ENCODE measurements around the gene CNTN5.

The CNTN5 gene

DNA sequence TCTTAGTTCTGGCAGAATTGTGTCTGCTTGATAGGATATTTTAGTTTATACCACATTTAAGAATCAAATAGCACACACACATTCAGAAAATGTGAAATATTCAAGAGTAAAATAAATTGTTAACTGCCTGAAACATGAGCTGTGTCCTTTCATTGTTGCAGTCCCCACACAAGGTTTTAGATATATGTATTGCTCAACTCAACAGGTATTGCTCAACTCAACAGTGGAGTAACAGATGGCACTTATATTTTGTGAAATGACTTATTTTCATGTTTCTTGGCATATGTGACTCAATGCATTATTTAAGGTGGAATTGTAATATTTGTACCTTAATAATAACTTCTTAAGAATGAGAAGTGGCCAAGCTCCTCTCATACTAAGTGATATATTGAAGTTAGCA is 760.3 kb downstream of the CNTN5 start:
- TF ChIP-seq, protein P1, sequence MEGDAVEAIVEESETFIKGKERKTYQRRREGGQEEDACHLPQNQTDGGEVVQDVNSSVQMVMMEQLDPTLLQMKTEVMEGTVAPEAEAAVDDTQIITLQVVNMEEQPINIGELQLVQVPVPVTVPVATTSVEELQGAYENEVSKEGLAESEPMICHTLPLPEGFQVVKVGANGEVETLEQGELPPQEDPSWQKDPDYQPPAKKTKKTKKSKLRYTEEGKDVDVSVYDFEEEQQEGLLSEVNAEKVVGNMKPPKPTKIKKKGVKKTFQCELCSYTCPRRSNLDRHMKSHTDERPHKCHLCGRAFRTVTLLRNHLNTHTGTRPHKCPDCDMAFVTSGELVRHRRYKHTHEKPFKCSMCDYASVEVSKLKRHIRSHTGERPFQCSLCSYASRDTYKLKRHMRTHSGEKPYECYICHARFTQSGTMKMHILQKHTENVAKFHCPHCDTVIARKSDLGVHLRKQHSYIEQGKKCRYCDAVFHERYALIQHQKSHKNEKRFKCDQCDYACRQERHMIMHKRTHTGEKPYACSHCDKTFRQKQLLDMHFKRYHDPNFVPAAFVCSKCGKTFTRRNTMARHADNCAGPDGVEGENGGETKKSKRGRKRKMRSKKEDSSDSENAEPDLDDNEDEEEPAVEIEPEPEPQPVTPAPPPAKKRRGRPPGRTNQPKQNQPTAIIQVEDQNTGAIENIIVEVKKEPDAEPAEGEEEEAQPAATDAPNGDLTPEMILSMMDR (IDR thresholded peaks at IDR 0.05; ENCODE audit: control insufficient read depth, insufficient read depth, low read depth, low read length, missing control alignments): no peak
- DNase-seq (ENCODE audit: low read depth): no peak
- H3K4me3 ChIP-seq (ENCODE audit: control insufficient read depth, low read depth, low read length): no peak overlapping the region

- TF ChIP-seq, protein P1 (IDR thresholded peaks at IDR 0.05; ENCODE audit: control insufficient read depth, insufficient read depth, low read depth, low read length, missing control alignments): no peak
- H3K4me3 ChIP-seq (ENCODE audit: control insufficient read depth, low read depth, low read length): no peak overlapping the region
- no peak for DNase-seq (ENCODE audit: low read depth)
Measured at GRCh38 chr11:99791354-99791753, 770.6 kb downstream of the CNTN5 start.

DNA sequence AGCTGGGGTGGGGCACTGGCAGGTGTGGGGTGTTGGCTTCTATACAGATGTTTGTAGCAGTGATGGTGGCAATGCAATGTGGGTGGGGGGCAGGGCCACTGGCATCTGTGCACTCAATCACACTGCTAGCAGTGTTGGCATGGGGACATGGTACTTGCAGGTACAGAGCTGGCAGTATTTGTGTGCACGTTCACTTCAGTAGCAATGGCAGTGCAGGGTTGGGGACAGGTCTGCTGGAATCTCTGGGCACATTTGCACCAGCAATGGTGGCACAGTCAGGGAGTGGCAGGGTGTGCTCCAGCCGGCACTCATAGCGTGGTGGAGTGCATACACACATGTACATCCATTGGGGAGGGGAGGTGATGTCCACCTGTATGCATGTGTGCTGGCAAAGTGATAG is 775.2 kb downstream of the CNTN5 start:
- no peak for DNase-seq (ENCODE audit: low read depth)
- H3K4me3 ChIP-seq (ENCODE audit: control insufficient read depth, low read depth, low read length): no peak overlapping the region
- TF ChIP-seq, protein P1 (IDR thresholded peaks at IDR 0.05; ENCODE audit: control insufficient read depth, insufficient read depth, low read depth, low read length, missing control alignments): no peak

- TF ChIP-seq, protein P1 (IDR thresholded peaks at IDR 0.05; ENCODE audit: control insufficient read depth, insufficient read depth, low read depth, low read length, missing control alignments): no peak
- no peak overlapping the region for H3K4me3 ChIP-seq (ENCODE audit: control insufficient read depth, low read depth, low read length)
- DNase-seq (ENCODE audit: low read depth): no peak
Measured at GRCh38 chr11:99803501-99803900, 782.8 kb downstream of the CNTN5 start.

DNA sequence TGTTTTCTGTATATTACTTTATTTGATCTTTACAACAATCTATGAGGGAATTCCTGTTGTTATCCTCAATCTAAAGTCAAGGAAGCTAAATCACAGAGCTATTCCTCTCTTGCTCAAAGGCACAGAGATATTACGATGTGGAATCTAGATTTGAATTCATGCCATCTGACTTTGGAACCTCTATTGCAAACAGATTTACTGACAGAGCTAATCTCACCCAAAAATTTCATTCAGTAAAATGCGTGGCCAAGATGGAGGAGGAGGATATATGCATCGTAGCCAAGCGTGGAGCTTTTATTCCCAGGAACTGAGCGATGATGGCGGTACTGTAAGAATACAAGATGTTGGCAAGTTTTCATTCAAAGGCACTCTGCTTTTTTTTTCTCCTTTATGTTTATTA is 791.8 kb downstream of the CNTN5 start:
- TF ChIP-seq, protein P1 (IDR thresholded peaks at IDR 0.05; ENCODE audit: control insufficient read depth, insufficient read depth, low read depth, low read length, missing control alignments): no peak
- H3K4me3 ChIP-seq (ENCODE audit: control insufficient read depth, low read depth, low read length): no peak overlapping the region
- no peak for DNase-seq (ENCODE audit: low read depth)

DNA sequence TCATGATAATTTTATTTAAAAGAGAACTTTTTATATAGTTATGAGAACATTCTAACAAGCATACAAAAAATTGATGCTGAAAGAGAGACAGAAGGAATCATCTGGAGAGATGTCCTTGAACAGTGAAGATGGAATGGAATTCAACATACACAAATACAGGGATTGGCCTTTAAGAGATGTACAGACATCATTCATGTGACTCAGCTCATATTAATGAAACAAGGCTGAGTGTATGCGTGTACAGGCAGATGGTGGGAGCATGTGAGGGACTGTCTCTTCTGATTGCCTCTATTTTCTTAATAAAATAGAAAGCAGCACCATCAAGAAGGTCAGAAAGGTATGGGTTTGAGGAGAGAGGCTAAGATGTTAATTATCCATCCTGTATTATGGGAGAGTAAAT is 793.3 kb downstream of the CNTN5 start:
- TF ChIP-seq, protein P1 (IDR thresholded peaks at IDR 0.05; ENCODE audit: control insufficient read depth, insufficient read depth, low read depth, low read length, missing control alignments): no peak
- H3K4me3 ChIP-seq (ENCODE audit: control insufficient read depth, low read depth, low read length): no peak overlapping the region
- DNase-seq (ENCODE audit: low read depth): no peak

DNA sequence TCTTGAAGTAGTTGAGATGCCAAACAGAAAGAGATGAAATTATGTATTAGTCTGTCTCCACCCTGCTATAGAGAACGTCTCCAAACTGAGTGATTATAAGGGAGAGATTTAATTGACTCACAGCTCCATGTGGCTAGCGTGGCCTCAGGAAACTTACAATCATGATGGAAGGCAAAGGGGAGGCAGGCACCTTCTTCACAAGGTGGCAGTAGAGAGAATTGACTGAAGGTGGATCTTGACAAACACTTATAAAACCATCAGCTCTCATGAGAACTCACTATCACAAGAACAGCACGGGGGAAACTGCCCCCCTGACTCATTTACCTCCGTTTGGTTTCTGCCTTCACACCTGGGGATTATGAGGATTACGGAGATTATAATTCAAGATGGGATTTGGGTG is 794.0 kb downstream of the CNTN5 start:
- TF ChIP-seq, protein P1 (IDR thresholded peaks at IDR 0.05; ENCODE audit: control insufficient read depth, insufficient read depth, low read depth, low read length, missing control alignments): no peak
- no peak for DNase-seq (ENCODE audit: low read depth)
- H3K4me3 ChIP-seq (ENCODE audit: control insufficient read depth, low read depth, low read length): no peak overlapping the region

All from AG09309 (cell line).